ENCODE data around the gene NPHP1. TPM values are rescaled to one million over a fixed set of nuclear protein-coding genes. Genes with fewer than 3 reads are reported as not detected.

Gene NPHP1
- total and polyA plus RNA-seq, 2 experiments from 2014 or later, result 5.8 to 11.6 TPM

DNA sequence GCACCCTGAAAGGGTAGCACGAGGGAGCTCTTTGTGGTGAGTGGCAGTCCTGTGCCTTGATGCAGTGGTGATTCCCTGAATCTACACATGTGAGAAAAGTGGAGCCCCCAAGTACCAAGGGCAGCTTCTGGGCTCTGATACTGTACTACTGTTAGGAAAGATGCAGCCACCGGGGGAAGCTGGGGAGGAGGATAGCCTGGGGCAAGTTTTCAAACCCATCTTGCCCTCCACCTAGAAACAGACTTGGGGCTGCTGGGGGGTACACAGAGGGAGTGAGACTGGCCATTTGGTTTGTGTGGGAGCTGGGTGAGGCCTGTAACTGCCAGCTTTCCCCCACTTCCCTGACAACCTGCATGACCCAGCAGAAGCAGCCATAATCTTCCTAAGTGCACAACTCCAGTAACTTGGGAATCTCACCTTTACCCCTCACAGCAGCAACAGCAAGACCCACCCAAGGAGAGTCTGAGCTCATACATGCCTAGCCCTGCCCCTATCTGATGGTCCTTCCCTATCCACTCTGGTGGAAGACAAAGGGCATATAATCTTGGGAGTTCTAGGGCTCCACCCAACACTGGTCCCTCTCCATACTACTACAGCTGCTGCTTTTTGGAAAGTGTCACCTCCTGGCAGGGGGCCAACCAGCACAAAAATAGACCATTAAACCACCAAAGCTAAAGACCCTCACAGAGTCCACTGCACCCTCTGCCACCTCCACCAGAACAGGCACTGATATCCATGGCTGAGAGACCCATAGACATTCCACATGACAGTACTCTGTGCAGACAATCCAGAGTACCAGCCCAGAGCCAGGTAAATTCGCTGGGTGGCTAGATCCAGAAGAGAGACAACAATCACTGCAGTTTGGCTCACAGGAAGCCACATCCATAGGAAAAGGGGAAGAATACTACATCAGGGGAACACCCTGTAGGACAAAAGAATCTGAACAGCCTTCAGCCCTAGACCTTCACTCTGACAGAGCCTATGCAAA, 97.4 kb downstream of the NPHP1 start:
- TF ChIP-seq, protein P1, sequence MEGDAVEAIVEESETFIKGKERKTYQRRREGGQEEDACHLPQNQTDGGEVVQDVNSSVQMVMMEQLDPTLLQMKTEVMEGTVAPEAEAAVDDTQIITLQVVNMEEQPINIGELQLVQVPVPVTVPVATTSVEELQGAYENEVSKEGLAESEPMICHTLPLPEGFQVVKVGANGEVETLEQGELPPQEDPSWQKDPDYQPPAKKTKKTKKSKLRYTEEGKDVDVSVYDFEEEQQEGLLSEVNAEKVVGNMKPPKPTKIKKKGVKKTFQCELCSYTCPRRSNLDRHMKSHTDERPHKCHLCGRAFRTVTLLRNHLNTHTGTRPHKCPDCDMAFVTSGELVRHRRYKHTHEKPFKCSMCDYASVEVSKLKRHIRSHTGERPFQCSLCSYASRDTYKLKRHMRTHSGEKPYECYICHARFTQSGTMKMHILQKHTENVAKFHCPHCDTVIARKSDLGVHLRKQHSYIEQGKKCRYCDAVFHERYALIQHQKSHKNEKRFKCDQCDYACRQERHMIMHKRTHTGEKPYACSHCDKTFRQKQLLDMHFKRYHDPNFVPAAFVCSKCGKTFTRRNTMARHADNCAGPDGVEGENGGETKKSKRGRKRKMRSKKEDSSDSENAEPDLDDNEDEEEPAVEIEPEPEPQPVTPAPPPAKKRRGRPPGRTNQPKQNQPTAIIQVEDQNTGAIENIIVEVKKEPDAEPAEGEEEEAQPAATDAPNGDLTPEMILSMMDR (IDR thresholded peaks at IDR 0.05; ENCODE audit: low read depth, low read length), result no peak
- Histone ChIP-seq H3K9me3 (ENCODE audit: low read depth) (no peaks in the 10 kb centered on the region), H3K36me3 (no peaks in the 10 kb centered on the region), H3K27me3 (peaks cover 54% of the 10 kb centered on the region), H3K4me1 (ENCODE audit: low read depth) (no peaks in the 10 kb centered on the region), H3K4me3 (no peak overlapping the region), H3K27ac (no peak overlapping the region)
- DNase-seq (ENCODE audit: low read depth in 1 of 2, low spot score in 1 of 2), result no peak

DNA sequence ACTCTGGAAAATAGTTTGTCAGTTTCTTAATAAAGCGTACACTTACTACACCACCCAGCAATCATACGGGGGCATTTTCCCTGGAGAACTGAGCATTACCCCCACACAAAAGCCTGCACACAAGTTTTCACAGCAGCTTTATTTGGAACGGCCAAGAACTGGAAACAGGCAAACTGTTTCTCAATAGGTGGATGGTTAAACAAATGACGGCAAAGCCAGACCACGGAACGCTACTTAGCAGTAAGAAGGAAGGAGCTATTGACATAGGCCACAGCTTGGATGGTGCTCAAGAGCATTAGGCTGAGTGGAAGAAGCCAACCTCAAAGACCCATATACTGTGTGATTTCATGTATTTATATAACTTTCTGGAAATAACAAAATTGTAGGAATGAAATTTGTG, 98.2 kb downstream of the NPHP1 start:
- Histone ChIP-seq H3K4me3 (no peak overlapping the region), H3K27ac (no peak overlapping the region), H3K9me3 (ENCODE audit: low read depth) (no peaks in the 10 kb centered on the region), H3K36me3 (no peaks in the 10 kb centered on the region), H3K4me1 (ENCODE audit: low read depth) (no peaks in the 10 kb centered on the region), H3K27me3 (peaks cover 56% of the 10 kb centered on the region)
- peak in 1 of 2 donors; percentile 82 for DNase-seq (ENCODE audit: low read depth in 1 of 2, low spot score in 1 of 2)
- TF ChIP-seq, protein P1 (IDR thresholded peaks at IDR 0.05; ENCODE audit: low read depth, low read length), result no peak

DNA sequence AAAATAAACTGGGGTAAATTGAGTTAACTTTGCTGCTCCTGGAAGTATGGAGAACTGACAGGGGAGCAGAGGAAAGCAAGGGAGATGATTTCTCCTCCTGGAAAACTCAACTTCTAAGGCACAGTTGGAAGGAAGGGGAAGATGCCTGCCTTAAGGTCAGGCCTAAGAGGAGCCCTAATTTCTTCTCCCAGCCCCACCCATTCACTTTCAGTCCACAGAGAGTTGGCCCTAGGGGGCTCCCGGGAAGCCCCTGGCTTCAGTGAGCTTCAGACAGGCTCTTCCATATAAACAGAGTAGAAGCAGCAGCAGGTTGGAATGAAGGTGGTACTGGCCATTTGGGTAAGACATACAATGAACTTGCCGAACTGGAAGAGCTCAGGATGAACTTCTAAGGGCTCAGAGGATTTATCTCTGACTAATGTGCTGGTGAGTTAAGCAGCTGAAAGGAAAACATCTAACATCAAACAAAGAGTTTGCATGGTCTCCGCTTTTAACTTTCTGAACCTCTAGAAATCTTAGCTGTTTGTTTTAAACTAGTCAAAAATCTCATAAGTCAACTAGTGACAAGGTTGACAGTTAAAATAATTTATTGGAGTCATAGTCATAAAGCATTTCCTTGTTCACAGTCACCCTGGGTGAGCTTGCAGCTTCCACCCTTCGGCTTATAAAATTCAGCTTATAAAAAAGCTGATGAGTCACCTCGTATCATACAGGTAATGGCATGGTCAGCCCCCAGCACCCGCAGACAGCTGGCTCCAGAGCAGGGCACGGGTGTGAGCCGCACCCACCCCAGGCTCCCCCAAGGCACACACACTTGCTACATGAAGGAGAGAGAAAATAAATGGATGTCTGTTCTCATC, 99.0 kb downstream of the NPHP1 start:
- H3K4me1 ChIP-seq (ENCODE audit: low read depth), result no peaks in the 10 kb centered on the region
- peaks cover 58% of the 10 kb centered on the region for H3K27me3 ChIP-seq
- H3K27ac ChIP-seq, result no peak overlapping the region
- no peak overlapping the region for H3K4me3 ChIP-seq
- DNase-seq (ENCODE audit: low read depth in 1 of 2, low spot score in 1 of 2), result peak in 1 of 2 donors; percentile 40
- TF ChIP-seq, protein P1 (IDR thresholded peaks at IDR 0.05; ENCODE audit: low read depth, low read length), result no peak
- H3K9me3 ChIP-seq (ENCODE audit: low read depth), result no peaks in the 10 kb centered on the region
- no peaks in the 10 kb centered on the region for H3K36me3 ChIP-seq

DNA sequence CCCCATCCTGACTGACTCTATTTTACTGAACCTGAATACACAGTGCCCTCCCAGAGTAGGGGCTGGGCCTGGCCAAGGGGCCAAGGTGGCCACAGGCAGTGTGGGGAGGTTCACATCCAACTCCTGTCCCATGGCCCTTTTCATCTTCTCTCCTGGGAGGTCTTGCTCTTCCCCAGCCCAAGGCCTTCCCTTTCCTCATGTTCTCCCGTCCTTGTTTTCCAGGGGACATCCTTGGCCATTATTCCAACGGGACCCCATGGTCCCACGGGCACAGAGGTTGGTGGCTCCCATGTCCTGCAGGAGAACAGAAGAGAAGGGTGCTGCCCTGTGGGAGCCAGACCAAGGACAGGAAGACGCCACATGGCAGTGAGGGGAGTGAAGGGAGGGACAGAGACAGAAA, 99.6 kb downstream of the NPHP1 start:
- DNase-seq (ENCODE audit: low read depth in 1 of 2, low spot score in 1 of 2), result no peak
- H3K4me1 ChIP-seq (ENCODE audit: low read depth), result no peaks in the 10 kb centered on the region
- no peaks in the 10 kb centered on the region for H3K36me3 ChIP-seq
- H3K27me3 ChIP-seq, result peaks cover 56% of the 10 kb centered on the region
- H3K4me3 ChIP-seq, result no peak overlapping the region
- TF ChIP-seq, protein P1 (IDR thresholded peaks at IDR 0.05; ENCODE audit: low read depth, low read length), result no peak
- H3K27ac ChIP-seq, result no peak overlapping the region
- H3K9me3 ChIP-seq (ENCODE audit: low read depth), result no peaks in the 10 kb centered on the region

DNA sequence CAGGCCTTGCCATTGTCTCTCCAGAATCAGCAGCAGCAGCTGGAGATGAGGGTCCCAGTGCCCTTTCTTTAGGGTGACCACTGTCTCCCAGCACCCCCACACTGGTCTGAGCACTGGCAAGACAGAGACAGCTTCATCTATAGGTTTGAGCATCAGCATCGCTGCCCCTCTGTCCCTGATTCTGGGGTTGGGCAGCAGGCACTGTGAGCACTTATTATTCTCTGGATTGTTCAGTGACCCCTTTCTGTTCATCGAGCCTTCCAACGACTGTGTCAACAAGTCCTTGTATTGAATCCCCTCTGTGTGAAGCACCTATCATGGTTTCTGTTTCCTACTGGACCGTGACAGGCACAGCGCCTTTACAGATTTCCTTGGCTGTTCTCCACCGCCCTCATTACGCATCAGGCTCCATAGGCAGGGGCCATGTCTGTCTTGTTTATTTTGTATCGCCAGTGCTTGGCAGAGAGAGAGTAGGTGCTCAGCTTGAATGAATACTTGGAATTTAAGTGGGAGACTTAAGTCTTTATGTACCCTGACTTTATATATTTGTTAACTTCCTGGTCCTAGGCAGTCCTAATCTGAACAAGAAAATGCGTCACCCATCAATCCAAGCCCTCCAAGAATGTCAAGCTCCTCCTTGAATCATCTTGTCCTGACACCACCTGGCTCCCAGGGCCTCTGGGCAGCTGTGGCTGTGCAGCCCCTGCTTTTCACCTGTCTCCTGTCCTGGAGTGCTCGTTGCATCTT, 100.6 kb downstream of the NPHP1 start:
- H3K27me3 ChIP-seq, result peaks cover 52% of the 10 kb centered on the region

More for the DNA sequence above, 100.6 kb downstream of the NPHP1 start:
- no peaks in the 10 kb centered on the region for H3K4me1 ChIP-seq (ENCODE audit: low read depth)
- H3K4me3 ChIP-seq, result no peak overlapping the region
- H3K9me3 ChIP-seq (ENCODE audit: low read depth), result no peaks in the 10 kb centered on the region
- no peak overlapping the region for H3K27ac ChIP-seq
- H3K36me3 ChIP-seq, result no peaks in the 10 kb centered on the region
- DNase-seq (ENCODE audit: low read depth in 1 of 2, low spot score in 1 of 2), result no peak
- TF ChIP-seq, protein P1 (IDR thresholded peaks at IDR 0.05; ENCODE audit: low read depth, low read length), result no peak

All from cardiac muscle cell (in vitro differentiated cells and primary cell).